ENCODE data around the gene IGSF9. TPM values are rescaled to one million over a fixed set of nuclear protein-coding genes. Genes with fewer than 3 reads are reported as not detected.

Gene IGSF9
- total RNA-seq, 1 donor from 2014 or later = 36.4 TPM

DNA sequence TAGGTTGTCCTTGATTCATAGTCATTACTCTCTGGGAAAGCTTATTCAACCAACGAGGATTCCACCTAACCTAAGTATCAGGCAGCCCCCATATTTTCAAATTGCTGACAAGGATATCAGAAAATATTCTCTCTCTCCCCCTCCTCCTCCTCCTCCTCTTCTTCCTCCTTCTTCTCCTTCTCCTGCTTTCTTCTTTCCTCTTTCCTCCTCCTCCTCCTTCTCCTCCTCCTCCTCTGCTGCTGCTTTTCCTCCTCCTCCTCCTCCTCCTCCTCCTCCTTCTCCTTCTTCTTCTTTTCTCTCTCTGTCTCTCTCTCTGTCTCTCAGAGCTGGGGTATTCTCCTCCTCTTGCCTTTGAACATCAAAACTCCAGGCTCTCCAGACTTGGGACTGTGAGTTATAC lies 2.5 kb upstream of the IGSF9 start:
- Mint-ChIP-seq H3K36me3 (no peaks in the 10 kb centered on the region), H3K27ac (no peak overlapping the region), H3K4me1 (ENCODE audit: unreplicated experiment) (peaks cover 32% of the 10 kb centered on the region), H3K27me3 (peaks cover 16% of the 10 kb centered on the region), H3K9me3 (no peaks in the 10 kb centered on the region), H3K4me3 (peak overlapping the region; percentile 65)
- TF ChIP-seq, protein P1, sequence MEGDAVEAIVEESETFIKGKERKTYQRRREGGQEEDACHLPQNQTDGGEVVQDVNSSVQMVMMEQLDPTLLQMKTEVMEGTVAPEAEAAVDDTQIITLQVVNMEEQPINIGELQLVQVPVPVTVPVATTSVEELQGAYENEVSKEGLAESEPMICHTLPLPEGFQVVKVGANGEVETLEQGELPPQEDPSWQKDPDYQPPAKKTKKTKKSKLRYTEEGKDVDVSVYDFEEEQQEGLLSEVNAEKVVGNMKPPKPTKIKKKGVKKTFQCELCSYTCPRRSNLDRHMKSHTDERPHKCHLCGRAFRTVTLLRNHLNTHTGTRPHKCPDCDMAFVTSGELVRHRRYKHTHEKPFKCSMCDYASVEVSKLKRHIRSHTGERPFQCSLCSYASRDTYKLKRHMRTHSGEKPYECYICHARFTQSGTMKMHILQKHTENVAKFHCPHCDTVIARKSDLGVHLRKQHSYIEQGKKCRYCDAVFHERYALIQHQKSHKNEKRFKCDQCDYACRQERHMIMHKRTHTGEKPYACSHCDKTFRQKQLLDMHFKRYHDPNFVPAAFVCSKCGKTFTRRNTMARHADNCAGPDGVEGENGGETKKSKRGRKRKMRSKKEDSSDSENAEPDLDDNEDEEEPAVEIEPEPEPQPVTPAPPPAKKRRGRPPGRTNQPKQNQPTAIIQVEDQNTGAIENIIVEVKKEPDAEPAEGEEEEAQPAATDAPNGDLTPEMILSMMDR (conservative IDR thresholded peaks at IDR 0.05) = no peak
- no peak for DNase-seq (ENCODE audit: extremely low spot score, unreplicated experiment)

DNA sequence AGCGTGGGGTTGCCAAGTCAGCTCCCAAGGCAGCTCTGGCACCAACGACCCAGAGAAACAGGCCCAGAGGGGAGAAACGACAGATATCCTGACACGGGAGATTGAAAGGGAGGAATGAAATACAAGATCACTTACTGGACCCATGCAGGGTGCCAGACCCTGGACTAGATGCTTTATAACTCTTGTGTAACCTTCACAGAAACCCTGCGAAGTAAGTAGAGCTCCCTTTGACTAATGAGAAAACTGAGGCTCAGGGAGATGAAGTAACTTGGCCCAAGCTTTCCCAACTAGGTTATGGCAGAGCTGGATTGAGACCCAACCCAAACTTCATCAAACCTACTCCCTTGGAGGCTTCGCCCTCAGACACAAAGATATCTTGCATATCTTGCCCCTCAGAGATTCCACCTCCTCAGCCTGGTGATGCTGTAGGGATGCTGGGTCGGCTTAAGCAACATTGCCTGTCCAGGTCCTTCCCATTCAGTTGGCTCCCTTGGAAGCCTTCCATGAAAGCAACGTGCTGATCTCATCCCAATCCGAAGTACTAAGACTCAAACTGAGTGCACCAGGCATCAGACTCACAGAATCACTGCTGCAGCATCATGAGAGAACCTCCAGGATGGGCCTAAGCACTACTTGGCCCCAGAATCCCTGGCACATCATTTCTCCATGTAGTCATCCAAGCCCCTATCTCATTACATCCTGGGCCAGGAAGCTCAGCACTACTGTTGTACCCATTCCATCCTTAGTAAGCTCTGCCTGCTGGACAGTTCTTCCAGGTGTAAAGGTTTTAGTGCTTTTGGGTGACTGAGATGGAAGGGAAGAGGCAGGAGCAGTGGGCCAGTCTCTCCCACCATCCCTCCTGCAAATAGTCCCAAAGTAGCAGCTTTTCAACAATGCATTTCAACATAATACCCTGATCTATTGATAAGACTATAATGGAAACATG lies 1.1 kb upstream of the IGSF9 start:
- no peaks in the 10 kb centered on the region for H3K36me3 Mint-ChIP-seq
- TF ChIP-seq, protein P1 (conservative IDR thresholded peaks at IDR 0.05) = no peak
- H3K4me1 Mint-ChIP-seq (ENCODE audit: unreplicated experiment) = peaks cover 45% of the 10 kb centered on the region
- peak overlapping the region; percentile 91 for H3K27ac Mint-ChIP-seq
- H3K27me3 Mint-ChIP-seq = peaks cover 6% of the 10 kb centered on the region
- no peaks in the 10 kb centered on the region for H3K9me3 Mint-ChIP-seq
- H3K4me3 Mint-ChIP-seq = peak overlapping the region; percentile 98
- DNase-seq (ENCODE audit: extremely low spot score, unreplicated experiment) = no peak

DNA sequence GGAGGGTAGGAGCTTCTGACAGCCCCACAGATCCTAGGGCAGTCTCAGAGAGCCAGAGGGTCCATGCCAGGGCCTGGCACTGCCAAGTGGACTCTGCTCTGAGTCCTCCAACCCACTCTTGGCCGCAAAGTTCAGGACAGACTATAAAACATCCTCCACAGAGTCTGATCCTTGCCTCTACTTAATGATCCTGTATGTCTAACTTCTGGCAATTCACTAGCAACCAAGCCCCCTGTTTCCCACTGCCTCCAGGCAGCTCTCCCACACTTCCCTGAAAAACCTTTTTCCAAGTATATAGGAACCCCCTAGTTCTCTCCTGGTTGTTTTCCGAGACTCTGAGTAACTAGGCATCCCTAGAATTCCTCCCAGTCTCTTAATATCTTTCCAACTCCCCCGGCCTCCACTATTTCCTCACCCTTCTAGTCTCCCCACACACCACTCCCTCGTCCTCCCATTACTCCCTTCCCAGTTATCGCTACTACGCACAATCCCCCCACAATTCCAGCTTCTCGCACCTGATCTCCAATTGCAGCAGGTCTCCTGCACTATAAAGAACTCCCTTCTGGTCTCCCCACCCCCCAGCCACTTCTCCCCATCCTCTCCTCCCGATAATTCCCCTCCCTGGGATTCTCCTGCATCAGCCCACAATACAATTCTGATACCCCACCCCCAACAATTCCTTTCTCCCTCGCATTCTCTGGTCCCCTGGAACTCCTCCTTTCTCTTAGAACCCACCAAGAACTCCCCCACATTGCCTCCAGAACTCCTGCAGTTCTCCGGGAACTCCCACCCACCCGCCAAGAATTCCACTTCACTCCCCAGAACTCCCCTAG lies 574 bp downstream of the IGSF9 start:
- TF ChIP-seq, protein P1 (conservative IDR thresholded peaks at IDR 0.05) = no peak
- H3K27me3 Mint-ChIP-seq = no peaks in the 10 kb centered on the region
- H3K4me3 Mint-ChIP-seq = peak overlapping the region; percentile 98
- H3K36me3 Mint-ChIP-seq = peaks cover 5% of the 10 kb centered on the region
- H3K9me3 Mint-ChIP-seq = no peaks in the 10 kb centered on the region
- H3K4me1 Mint-ChIP-seq (ENCODE audit: unreplicated experiment) = peaks cover 57% of the 10 kb centered on the region
- peak overlapping the region; percentile 91 for H3K27ac Mint-ChIP-seq
- no peak for DNase-seq (ENCODE audit: extremely low spot score, unreplicated experiment)

DNA sequence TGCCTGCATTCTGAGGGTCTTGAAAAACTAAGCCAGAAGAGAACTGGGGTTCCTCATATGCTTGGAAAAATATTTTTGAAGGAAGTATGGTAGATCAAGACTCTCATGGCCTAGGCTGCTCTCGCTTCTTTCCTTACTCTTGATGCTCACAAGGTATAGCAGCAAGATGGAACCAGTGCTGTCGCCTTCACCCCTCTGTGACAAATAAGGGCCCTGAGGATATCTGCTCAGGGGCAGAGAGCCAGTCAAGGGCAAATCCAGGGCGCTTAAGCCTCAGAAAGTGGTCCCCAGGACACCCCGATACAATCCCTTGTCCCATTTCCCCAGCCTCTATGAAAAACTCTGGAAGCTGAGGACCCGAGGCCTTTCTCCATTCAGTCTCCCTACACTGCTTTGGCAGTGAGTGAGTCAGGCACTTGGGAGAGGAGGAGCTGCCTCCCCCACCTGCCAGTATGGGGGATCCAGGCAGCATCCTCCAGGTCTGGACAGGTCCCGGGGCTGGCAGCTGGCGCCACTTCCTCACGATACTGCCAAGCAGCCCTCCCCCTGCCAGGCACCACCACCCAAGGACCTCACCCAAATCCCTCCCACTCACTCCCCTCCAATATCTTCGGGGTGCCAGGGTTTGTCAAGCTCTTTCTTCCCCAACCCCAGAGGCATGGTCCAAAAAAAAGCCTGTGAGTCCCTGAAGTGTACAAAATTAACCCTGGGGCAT lies 1.3 kb downstream of the IGSF9 start:
- Mint-ChIP-seq H3K9me3 (no peaks in the 10 kb centered on the region), H3K36me3 (peaks cover 10% of the 10 kb centered on the region), H3K4me1 (ENCODE audit: unreplicated experiment) (peaks cover 59% of the 10 kb centered on the region), H3K4me3 (peak overlapping the region; percentile 98), H3K27me3 (no peaks in the 10 kb centered on the region), H3K27ac (no peak overlapping the region)
- TF ChIP-seq, protein P1 (conservative IDR thresholded peaks at IDR 0.05) = no peak
- no peak for DNase-seq (ENCODE audit: extremely low spot score, unreplicated experiment)

DNA sequence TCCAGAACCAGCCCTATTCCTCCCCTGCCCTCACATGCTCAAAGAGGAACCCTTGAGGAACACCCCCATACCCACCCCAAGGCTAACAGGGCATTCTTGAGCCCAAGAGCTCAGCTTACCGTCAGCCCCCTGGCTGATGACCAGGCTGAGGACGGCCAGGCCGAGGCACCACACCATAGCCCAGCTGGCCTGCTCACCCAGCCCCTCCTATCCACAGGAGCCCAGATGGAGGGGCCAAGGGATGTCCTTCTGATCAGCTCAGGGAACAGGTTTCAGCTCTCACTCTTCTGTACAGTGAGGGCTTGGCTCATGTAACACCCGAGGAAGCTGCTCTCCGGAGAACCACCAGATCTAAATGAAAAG lies 2.2 kb downstream of the IGSF9 start:
- Mint-ChIP-seq H3K4me1 (ENCODE audit: unreplicated experiment) (peaks cover 65% of the 10 kb centered on the region), H3K27ac (no peak overlapping the region), H3K27me3 (no peaks in the 10 kb centered on the region), H3K9me3 (no peaks in the 10 kb centered on the region), H3K4me3 (peak overlapping the region; percentile 73), H3K36me3 (peaks cover 10% of the 10 kb centered on the region)
- TF ChIP-seq, protein P1 (conservative IDR thresholded peaks at IDR 0.05) = no peak
- no peak for DNase-seq (ENCODE audit: extremely low spot score, unreplicated experiment)
